H9 (cell line): ENCODE data around the gene FBH1. TPM values are rescaled to one million over a fixed set of nuclear protein-coding genes. Genes with fewer than 3 reads are reported as not detected.
"Not testable (repeated sequence)": the region's sequence is repeated elsewhere in the genome, so short reads cannot be mapped to it uniquely, and the experiment has no call there.

Experiments
- DNase-seq: peaks from one replicate; pipeline ENCODE4 v3.0.0-alpha.2; 2017
- H2AFZ ChIP-seq: one replicate; pipeline ENCODE4 v1.6.1; 2013; ENCODE audit warnings: mild to moderate bottlenecking, low read length, control low read depth, moderate library complexity
- H2AK5ac ChIP-seq: 2 replicates; pipeline ENCODE4 v1.6.1; 2013; ENCODE audit warnings: low read length, control low read depth, mixed read lengths; ENCODE audit not compliant: insufficient read length
- H2BK120ac ChIP-seq: one replicate; pipeline ENCODE4 v1.6.1; 2013; ENCODE audit warnings: low read depth, mild to moderate bottlenecking, low read length, control low read depth, inconsistent platforms; ENCODE audit not compliant: poor library complexity, severe bottlenecking
- H2BK12ac ChIP-seq: 2 replicates; pipeline ENCODE4 v1.6.1; 2013; ENCODE audit warnings: low read length, control low read depth, mixed read lengths, low read depth; ENCODE audit not compliant: insufficient read length
- H2BK15ac ChIP-seq: 2 replicates; pipeline ENCODE4 v1.6.1; 2013; ENCODE audit warnings: low read depth, low read length, control low read depth
- H2BK20ac ChIP-seq: one replicate; pipeline ENCODE4 v1.6.1; 2013; ENCODE audit warnings: low read depth, mild to moderate bottlenecking, low read length, control low read depth, inconsistent platforms; ENCODE audit not compliant: poor library complexity, severe bottlenecking
- H2BK5ac ChIP-seq: 2 replicates; pipeline ENCODE4 v1.6.1; 2013; ENCODE audit warnings: low read length, control low read depth, mixed read lengths; ENCODE audit not compliant: insufficient read length
- H3K14ac ChIP-seq: 2 replicates; pipeline ENCODE4 v1.6.1; 2013; ENCODE audit warnings: low read length, control low read depth; ENCODE audit not compliant: insufficient read depth
- H3K18ac ChIP-seq: 2 replicates; pipeline ENCODE4 v1.6.1; 2013; ENCODE audit warnings: low read depth, mild to moderate bottlenecking, mixed read lengths, low read length, control low read depth; ENCODE audit not compliant: insufficient read length
- H3K23ac ChIP-seq: 2 replicates; pipeline ENCODE4 v1.6.1; 2013; ENCODE audit warnings: low read length, control low read depth, mixed read lengths, low read depth; ENCODE audit not compliant: insufficient read length
- H3K23me2 ChIP-seq: 2 replicates; pipeline ENCODE4 v1.6.1; 2013; ENCODE audit warnings: low read depth, mild to moderate bottlenecking, mixed read lengths, low read length, control low read depth; ENCODE audit not compliant: insufficient read length, poor library complexity, severe bottlenecking
- H3K27ac ChIP-seq: 2 replicates; pipeline ENCODE4 v1.5.1; 2013; ENCODE audit warnings: low read length, control low read depth, mixed read lengths, low read depth; ENCODE audit not compliant: insufficient read length
- H3K27me3 ChIP-seq: 2 replicates; pipeline ENCODE4 v1.6.1; 2013; ENCODE audit warnings: low read length, control low read depth, inconsistent platforms; ENCODE audit not compliant: insufficient read depth
- H3K4ac ChIP-seq: 2 replicates; pipeline ENCODE4 v1.6.1; 2013; ENCODE audit warnings: low read depth, mild to moderate bottlenecking, control low read depth, inconsistent platforms, low read length, moderate library complexity
- H3K4me1 ChIP-seq: 2 replicates; pipeline ENCODE4 v1.6.1; 2013; ENCODE audit warnings: low read length, control low read depth, inconsistent platforms; ENCODE audit not compliant: insufficient read depth
- H3K4me2 ChIP-seq: 2 replicates; pipeline ENCODE4 v1.6.1; 2013; ENCODE audit warnings: low read length, control low read depth, mixed read lengths; ENCODE audit not compliant: insufficient read length, insufficient read depth
- H3K56ac ChIP-seq: 2 replicates; pipeline ENCODE4 v1.6.1; 2013; ENCODE audit warnings: low read depth, mild to moderate bottlenecking, mixed read lengths, low read length, control low read depth; ENCODE audit not compliant: insufficient read length
- H3K79me1 ChIP-seq: 2 replicates; pipeline ENCODE4 v1.6.1; 2013; ENCODE audit warnings: low read depth, mild to moderate bottlenecking, moderate library complexity, low read length, control low read depth, inconsistent platforms; ENCODE audit not compliant: insufficient read depth, poor library complexity, severe bottlenecking
- H3K79me2 ChIP-seq: 2 replicates; pipeline ENCODE4 v1.6.1; 2013; ENCODE audit warnings: low read length, control low read depth, inconsistent platforms; ENCODE audit not compliant: insufficient read depth
- H3K9ac ChIP-seq: 2 replicates; pipeline ENCODE4 v1.6.1; 2013; ENCODE audit warnings: low read length, control low read depth, mixed read lengths; ENCODE audit not compliant: insufficient read length; ENCODE audit errors: extremely low read depth
- H3K9me3 ChIP-seq: one replicate; pipeline ENCODE4 v1.6.1; 2013; ENCODE audit warnings: low read depth, low read length, inconsistent platforms; ENCODE audit not compliant: control insufficient read depth
- H3T11ph ChIP-seq: one replicate; pipeline ENCODE4 v1.6.1; 2013; ENCODE audit warnings: mild to moderate bottlenecking, low read length, control low read depth, inconsistent platforms
- H4K20me1 ChIP-seq: one replicate; pipeline ENCODE4 v1.6.1; 2013; ENCODE audit not compliant: control insufficient read depth, insufficient read length, insufficient read depth
- H4K5ac ChIP-seq: 2 replicates; pipeline ENCODE4 v1.6.1; 2013; ENCODE audit warnings: low read depth, mild to moderate bottlenecking, mixed read lengths, low read length, control low read depth; ENCODE audit not compliant: insufficient read length
- H4K8ac ChIP-seq: replicated peaks from 2 replicates; pipeline ENCODE4 v1.6.1; 2013; ENCODE audit warnings: low read length, control low read depth, mixed read lengths, low read depth; ENCODE audit not compliant: insufficient read length
- H4K91ac ChIP-seq: 2 replicates; pipeline ENCODE4 v1.6.1; 2013; ENCODE audit warnings: low read depth, mild to moderate bottlenecking, moderate library complexity, mixed read lengths, low read length, control low read depth; ENCODE audit not compliant: insufficient read length
- H3K27ac Mint-ChIP-seq, 3 experiments: 2 replicates in 2 of 3; 3 replicates in 1 of 3; pipeline ENCODE4 v1.8.0; 2020 to 2021; ENCODE audit warnings: mixed read lengths in 3 of 3, mild to moderate bottlenecking in 1 of 3, moderate library complexity in 1 of 3
- H3K27me3 Mint-ChIP-seq: 2 replicates; pipeline ENCODE4 v1.8.0; 2021; ENCODE audit warnings: low read depth, mild to moderate bottlenecking, moderate library complexity, mixed read lengths
- H3K36me3 Mint-ChIP-seq, 3 experiments: 2 replicates in 2 of 3; 3 replicates in 1 of 3; pipeline ENCODE4 v1.8.0; 2020 to 2021; ENCODE audit warnings: low read depth in 3 of 3, mixed read lengths in 3 of 3; ENCODE audit not compliant: insufficient read depth in 1 of 3
- H3K4me1 Mint-ChIP-seq, 2 experiments: 2 replicates each; pipeline ENCODE4 v1.8.0; 2020; ENCODE audit warnings: mixed read lengths in 2 of 2
- H3K4me3 Mint-ChIP-seq, 2 experiments: 2 replicates in 1 of 2; 3 replicates in 1 of 2; pipeline ENCODE4 v1.8.0; 2020 to 2021; ENCODE audit warnings: mild to moderate bottlenecking in 2 of 2, mixed read lengths in 2 of 2, moderate library complexity in 1 of 2
- H3K9me3 Mint-ChIP-seq, 2 experiments: 2 replicates in 1 of 2; 3 replicates in 1 of 2; pipeline ENCODE4 v1.8.0; 2020; ENCODE audit warnings: mild to moderate bottlenecking in 2 of 2, mixed read lengths in 2 of 2, moderate library complexity in 1 of 2
- WGBS: extraction: QIAGEN DNeasy Blood & Tissue Kit; methylation state at CpG from one replicate; pipeline ENCODE4 v1.1.7; 2013; ENCODE audit warnings: missing lambda C conversion rate, low lambda C conversion rate, mixed read lengths; ENCODE audit not compliant: insufficient read length; ENCODE audit errors: extremely low coverage; 5-methylcytosine and 5-hydroxymethylcytosine counted together
- total RNA-seq: library from RNA; stranded (reverse); gene quantifications from 2 replicates; pipeline ENCODE4 v1.2.1, GENCODE V29; 2021
- TF ChIP-seq, protein P1 (sequence below): fragments of 200-600 bp; sonication (generic); conservative IDR thresholded peaks from 3 replicates; pipeline ENCODE4 v1.8.0; 2021; ENCODE audit warnings: antibody characterized with exemption, mild to moderate bottlenecking

Gene FBH1
- total RNA-seq, 1 experiment from 2014 or later: 52.2 TPM

DNA sequence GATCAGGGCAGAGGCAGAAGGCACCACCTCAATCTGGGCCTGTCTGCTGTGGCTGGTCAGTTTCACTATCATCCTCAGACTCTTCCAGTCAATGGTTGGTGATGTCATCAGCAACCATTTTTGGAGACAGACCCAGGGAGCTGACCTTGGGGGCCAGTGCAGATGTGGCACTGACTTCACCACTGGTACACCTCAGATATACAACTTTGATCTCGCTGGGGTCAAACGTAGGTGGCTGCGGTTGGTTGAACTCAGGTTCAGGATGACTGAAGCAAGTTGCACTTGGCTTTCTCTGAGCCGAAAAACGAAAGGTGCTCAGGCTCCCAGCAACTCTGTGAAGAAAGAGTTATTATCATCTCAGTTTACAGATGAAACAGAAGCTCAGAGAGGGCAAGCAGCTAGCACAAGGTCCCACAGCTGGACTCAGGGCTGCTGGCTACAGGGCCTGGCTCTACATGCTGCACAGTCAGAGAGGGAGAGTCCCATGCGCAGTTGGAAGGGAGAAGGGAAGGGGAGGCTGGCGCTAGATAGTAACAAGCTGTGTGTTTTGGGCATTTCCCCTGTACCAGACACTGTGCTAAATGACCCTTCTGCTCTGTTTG, 27.6 kb upstream of the FBH1 start:
- Histone ChIP-seq H2BK5ac (no peak overlapping the region), H2AFZ (no peak overlapping the region), H3T11ph (no peak overlapping the region), H3K56ac (no peak overlapping the region), H3K9ac (no peak overlapping the region), H3K14ac (no peak overlapping the region), H4K5ac (no peak overlapping the region), H2BK120ac (no peak overlapping the region), H2AK5ac (no peak overlapping the region), H2BK15ac (no peak overlapping the region), H3K79me1 (no peaks in the 10 kb centered on the region), H3K4ac (no peak overlapping the region), H4K91ac (no peak overlapping the region), H4K20me1 (no peaks in the 10 kb centered on the region), H3K4me2 (no peak overlapping the region), H2BK12ac (no peak overlapping the region), H3K18ac (no peak overlapping the region), H3K9me3 (no peaks in the 10 kb centered on the region), H3K23me2 (no peaks in the 10 kb centered on the region), H3K27me3 (no peaks in the 10 kb centered on the region; the same call in 1 of the 2 replicates), H3K4me1 (no peaks in the 10 kb centered on the region), H4K8ac (no peak overlapping the region), H3K23ac (no peak overlapping the region), H2BK20ac (no peak overlapping the region), H3K79me2 (no peaks in the 10 kb centered on the region), H3K27ac (no peak overlapping the region)
- no peak for DNase-seq
- no peaks in the 10 kb centered on the region for H3K27me3 Mint-ChIP-seq
- peaks cover 14 to 22% (median 16%) of the 10 kb centered on the region in 3 experiments; a peak in 5 of 7 replicates for H3K36me3 Mint-ChIP-seq
- TF ChIP-seq, protein P1, sequence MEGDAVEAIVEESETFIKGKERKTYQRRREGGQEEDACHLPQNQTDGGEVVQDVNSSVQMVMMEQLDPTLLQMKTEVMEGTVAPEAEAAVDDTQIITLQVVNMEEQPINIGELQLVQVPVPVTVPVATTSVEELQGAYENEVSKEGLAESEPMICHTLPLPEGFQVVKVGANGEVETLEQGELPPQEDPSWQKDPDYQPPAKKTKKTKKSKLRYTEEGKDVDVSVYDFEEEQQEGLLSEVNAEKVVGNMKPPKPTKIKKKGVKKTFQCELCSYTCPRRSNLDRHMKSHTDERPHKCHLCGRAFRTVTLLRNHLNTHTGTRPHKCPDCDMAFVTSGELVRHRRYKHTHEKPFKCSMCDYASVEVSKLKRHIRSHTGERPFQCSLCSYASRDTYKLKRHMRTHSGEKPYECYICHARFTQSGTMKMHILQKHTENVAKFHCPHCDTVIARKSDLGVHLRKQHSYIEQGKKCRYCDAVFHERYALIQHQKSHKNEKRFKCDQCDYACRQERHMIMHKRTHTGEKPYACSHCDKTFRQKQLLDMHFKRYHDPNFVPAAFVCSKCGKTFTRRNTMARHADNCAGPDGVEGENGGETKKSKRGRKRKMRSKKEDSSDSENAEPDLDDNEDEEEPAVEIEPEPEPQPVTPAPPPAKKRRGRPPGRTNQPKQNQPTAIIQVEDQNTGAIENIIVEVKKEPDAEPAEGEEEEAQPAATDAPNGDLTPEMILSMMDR: no peak
- H3K4me3 Mint-ChIP-seq: no peak overlapping the region
- no peak overlapping the region for H3K27ac Mint-ChIP-seq
- peaks cover under 1 to 3% of the 10 kb centered on the region in 2 experiments; a peak in 3 of 5 replicates for H3K9me3 Mint-ChIP-seq
- peaks cover under 1 to 3% of the 10 kb centered on the region in 2 experiments; a peak in 1 of 4 replicates for H3K4me1 Mint-ChIP-seq
- no CpG with 5 or more reads among the region's 7 CpGs for WGBS

DNA sequence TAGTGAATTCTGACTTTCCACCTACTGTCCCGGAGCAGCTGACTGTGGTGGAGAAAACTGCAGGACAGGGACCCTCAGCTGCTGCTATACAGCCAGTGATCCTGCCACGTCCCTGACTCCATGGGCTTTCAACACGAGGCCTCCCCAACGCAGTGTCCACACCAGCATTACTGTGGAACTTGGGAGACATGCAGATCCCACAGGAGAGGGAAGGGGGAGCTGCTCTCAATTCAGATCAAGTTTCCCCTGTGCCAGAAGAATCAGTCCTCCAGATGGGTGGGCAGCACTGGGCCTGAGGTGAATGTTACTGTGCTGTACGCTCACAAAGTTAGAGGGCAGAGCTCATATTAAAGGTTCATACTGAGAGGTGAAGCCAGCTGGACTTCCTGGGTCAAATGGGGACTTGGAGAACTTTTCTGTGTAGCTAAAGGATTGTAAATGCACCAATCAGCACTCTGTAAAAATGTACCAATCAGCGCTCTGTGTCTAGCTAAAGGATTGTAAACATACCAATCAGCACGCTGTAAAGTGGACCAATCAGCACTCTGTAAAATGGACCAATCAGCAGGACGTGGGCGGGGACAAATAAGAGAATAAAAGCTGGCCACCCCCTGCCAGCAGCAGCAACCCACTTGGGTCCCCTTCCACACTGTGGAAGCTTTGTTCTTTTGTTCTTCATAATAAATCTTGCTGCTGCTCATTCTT, 26.9 kb upstream of the FBH1 start:
- peaks cover 17 to 25% (median 22%) of the 10 kb centered on the region in 3 experiments; a peak in 5 of 7 replicates for H3K36me3 Mint-ChIP-seq
- not testable (repeated sequence) for H2AK5ac ChIP-seq, DNase-seq, H4K8ac ChIP-seq, H3K9ac ChIP-seq, H3K27me3 Mint-ChIP-seq, H3K23me2 ChIP-seq, H2AFZ ChIP-seq, H2BK120ac ChIP-seq, H3K23ac ChIP-seq, H3K27ac Mint-ChIP-seq, H4K5ac ChIP-seq, H3T11ph ChIP-seq, H3K27me3 ChIP-seq, H3K79me2 ChIP-seq, H2BK20ac ChIP-seq, H2BK15ac ChIP-seq, H3K9me3 ChIP-seq, H3K4me1 Mint-ChIP-seq, H3K4me3 Mint-ChIP-seq, H3K9me3 Mint-ChIP-seq, H3K4me1 ChIP-seq, H3K79me1 ChIP-seq, H3K4ac ChIP-seq, H3K14ac ChIP-seq, H2BK5ac ChIP-seq, H3K27ac ChIP-seq, H3K4me2 ChIP-seq, H4K20me1 ChIP-seq, H2BK12ac ChIP-seq, H3K18ac ChIP-seq, H3K56ac ChIP-seq, H4K91ac ChIP-seq
- WGBS: no CpG with 5 or more reads among the region's 9 CpGs
